Left ventricle myocardium superior (tissue), 1 donor: ENCODE results near the gene SLC5A4. TPM values are rescaled to one million over a fixed set of nuclear protein-coding genes. Genes with fewer than 3 reads are reported as not detected.
"Not testable (repeated sequence)": the region's sequence is repeated elsewhere in the genome, so short reads cannot be mapped to it uniquely, and the experiment has no call there.

Source experiments
- ATAC-seq: fragments of 200-7000 bp; cut with Tn5 transposase; one replicate; pipeline ENCODE4 v1.9.1; 2020; ENCODE audit warnings: mild to moderate bottlenecking, moderate library complexity
- DNase-seq: peaks from one replicate; pipeline ENCODE4 v3.0.0-alpha.2; 2020
- intact Hi-C: fragments of 100-400 bp; cut with micrococcal nuclease; formaldehyde crosslinking; loops from one replicate; pipeline ENCODE4 v1.11.0; 2022
- total RNA-seq: library from RNA; stranded (reverse); fragmentation: NEBNext Ultra II Directional; extraction: Animal tissue kit (Norgen Biotek cat#: 25700); gene quantifications from one replicate; pipeline ENCODE4 v1.2.1, GENCODE V29; 2021
- donor health status: DM: no; HTN: yes; CAD: no; lungs with severe emphysema.

Gene SLC5A4
- total RNA-seq, 1 donor from 2014 or later = not detected

DNA sequence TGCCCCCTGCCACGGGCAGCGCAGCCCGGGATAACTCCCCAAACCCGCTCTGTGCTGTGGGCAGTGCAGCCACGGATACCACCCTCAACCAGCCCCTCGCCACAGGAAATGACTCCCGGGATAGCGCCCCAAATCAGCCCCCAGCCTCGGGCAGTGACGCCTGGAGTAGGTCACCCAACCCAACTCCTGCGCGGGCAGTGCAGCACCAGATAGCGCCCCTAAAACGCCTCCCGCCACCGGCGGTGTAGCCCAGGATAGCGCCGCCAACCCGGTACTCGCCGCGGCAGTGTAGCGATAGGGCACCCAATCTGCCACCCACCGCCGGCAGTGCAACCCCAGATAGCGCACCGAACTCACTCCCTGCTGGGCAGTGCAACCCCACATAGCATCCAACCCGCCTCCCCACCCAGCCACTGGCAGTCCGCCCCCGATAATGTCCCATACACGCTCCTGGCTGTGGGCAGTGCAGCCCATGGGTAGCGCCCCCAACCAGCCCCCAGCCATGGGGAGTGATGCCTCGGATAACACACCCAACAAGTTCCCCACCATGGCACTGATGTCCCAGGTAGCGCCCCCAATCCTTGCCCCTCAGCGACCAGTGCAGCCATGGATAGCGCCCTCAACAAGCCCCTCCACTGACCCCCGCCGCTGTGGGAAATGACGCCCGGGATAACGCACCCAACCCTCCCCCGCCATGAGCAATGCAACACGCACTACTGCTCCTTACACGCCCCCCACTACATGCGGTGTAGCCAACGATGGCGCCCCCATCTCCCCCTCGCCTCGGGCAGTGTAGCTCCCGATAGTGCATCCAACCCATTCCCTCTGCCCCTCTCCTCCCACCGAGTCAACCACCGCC is 51.7 kb downstream of the SLC5A4 start:
- intact Hi-C loops = no loop called here
- DNase-seq (no peak), ATAC-seq (peak; percentile 35)

DNA sequence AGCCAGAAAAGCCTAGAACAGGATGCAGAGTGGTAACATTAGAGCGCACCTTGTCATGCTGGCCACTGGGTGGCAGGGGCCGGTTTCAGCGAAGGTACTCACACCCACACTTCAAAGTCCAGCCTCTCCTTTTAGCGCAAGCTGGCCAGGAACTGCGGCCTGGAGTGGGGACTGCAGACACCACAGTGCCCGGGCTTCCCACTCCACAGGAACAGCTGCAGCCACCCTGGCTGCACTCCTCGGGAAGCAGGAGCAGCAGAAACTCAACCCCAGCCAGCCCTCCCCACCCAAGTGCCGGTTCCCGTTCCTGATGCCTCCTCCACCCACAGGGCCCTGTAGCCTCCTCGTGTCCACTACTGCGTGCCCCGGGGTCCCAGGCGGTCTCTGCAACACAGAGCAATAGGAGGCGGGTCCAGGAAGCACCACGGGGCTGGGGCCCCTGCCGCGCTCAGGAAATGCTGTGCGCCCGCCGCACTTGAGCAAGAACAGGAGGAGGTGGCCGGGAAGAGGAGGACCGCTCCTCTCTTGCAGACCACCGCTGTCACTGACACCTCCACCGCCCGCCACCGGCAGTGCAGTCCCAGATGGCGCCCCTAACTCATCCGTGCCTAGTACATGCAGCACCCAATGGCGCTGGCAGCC is 52.5 kb downstream of the SLC5A4 start:
- DNase-seq (peak; percentile 46), ATAC-seq (peak; percentile 76)
- intact Hi-C loops = no loop called here

DNA sequence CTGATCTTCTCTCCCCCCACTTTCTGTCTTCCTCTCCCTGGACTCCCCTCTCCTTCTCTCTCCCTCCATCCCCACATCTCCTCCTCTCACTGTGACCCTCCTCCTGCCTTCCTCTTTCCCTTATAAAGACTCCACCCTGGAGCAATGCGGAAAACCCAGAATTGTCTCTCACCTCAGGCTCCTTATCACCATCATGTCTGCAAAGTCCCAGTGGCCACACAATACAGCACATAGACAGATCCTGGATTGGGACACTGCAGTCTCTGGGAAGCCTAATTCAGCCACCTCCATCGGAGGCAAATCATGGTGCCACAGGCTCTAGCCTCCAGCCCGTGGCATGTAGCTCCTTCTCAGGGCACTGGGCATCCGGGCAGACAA is 53.0 kb downstream of the SLC5A4 start:
- no peak for DNase-seq
- ATAC-seq = no peak
- intact Hi-C loops = no loop called here

DNA sequence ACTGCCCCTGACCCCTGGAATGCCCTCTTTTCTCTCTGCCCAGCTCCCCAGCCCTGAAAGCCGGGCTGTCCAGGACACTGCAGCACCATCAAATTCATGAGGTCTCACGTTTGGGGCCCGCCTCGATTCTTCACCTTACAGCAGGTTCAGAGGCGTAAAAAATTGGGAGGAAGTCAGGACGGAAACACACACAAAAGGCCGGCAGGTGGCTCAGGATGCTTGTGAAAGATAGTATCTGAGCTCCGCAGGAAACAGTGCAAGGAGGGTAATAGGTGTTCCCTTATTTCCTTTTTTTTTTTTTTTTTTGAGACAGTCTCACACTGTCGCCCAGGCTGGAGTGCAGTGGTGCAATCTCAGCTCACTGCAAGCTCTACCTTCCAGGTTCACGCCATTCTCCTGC is 54.4 kb downstream of the SLC5A4 start:
- DNase-seq = no peak
- no peak for ATAC-seq
- intact Hi-C loops = no loop called here

DNA sequence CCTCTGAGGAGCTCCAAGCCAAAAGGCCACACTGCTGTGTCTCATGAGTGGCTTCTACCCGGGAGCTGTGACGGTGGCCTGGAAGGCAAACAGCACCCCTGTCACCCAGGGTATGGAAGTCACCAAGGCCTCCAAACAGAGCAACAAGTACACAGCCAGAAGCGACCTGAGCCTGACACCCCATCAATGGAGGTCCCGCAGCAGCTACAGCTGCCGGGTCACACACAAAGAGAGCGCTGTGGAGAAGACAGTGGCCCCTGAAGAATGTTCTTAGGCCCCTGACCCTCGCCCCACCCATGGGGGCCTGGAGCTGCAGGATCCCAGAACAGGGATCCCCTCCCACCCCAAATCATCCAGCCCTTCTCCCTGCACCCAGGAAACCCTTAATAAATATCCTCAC is 55.2 kb downstream of the SLC5A4 start:
- intact Hi-C loops = no loop called here
- no peak for ATAC-seq
- no peak for DNase-seq

DNA sequence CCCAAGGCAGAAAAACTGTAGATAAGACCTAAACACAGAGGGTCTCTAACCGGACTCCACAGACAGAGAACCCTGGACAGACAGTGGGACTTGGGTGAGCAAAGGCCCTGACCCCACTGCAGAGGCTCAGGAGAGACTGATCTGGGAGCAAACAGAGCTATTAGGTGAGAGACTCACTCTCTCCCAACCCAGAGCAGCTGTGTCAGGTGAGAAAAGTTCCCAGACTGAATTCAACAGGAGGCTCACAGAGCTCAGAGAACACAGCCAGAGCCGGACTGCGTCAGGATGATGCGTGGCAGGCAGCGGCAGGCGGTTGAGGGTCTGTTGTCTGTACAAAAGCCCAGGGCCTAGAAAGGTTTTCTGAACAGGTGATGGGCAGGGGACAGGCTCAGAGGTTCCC is 55.8 kb downstream of the SLC5A4 start:
- ATAC-seq (no peak), DNase-seq (no peak)
- intact Hi-C loops = no loop called here

DNA sequence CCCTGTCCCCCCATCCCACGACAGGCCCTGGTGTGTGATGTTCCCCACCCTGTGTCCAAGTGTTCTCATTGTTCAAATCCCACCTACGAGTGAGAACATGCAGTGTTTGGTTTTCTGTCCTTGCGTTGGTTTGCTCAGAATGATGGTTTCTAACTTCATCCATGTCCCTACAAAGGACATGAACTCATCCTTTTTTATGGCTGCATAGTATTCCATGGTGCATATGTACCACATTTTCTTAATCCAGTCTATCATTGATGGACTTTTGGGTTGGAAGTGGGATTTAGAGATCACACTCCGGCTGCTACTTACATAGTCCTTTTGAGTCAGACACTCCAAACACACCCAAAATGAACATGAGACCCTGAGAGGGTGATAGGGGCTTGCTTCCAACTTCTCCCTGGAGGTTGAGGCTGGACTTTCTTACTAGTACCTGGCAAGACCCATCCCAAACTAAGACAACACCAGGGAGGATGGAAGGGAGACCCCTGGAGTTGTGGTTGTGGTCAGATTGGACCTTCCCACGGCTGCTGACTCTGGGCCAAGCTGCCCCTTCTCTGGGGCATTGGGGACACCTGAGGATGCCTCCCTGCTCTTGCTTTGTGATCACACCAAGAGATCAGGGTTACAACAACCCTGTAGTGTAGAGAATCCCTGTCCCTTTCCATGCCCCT is 57.5 kb downstream of the SLC5A4 start:
- intact Hi-C loops, DNase-seq, ATAC-seq: not testable (repeated sequence)

DNA sequence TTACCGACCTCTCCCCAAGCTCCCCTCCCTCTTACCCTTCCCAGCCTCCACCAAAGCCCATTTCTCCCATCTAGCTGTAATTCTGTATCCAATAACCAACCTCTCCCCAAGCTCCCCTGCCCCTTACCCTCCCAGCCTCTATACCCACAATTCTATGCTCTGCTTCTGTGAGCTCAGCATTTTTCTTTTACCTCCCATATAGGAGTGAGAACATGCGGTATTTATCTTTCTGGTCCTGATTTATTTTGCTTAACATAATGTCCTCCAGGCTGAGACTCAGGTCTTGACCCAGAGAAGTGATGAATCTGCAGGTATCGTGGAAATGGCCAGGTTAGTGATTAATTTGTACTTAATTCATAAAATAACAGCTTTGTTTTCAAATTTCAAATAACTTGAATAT is 59.2 kb downstream of the SLC5A4 start:
- ATAC-seq, DNase-seq, intact Hi-C loops: not testable (repeated sequence)

DNA sequence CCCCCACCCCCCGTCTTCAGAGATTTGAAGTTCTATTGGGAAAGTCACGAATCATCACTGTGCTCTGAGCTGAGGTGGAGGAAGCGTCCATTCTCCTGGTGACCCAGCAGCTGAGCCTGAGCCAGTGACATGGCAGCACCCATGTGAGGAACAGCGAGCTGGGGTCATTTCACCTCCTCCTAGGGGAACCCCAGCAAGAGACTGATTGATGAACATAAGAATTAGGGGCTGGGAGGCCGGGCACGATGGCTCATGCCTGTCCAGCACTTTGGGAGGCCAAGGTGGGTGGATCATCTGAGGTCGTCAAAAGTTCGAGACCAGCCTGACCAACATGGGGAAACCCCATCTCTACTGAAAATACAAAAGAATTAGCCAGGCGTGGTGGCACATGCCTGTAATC is 61.8 kb downstream of the SLC5A4 start:
- ATAC-seq, DNase-seq, intact Hi-C loops: not testable (repeated sequence)

DNA sequence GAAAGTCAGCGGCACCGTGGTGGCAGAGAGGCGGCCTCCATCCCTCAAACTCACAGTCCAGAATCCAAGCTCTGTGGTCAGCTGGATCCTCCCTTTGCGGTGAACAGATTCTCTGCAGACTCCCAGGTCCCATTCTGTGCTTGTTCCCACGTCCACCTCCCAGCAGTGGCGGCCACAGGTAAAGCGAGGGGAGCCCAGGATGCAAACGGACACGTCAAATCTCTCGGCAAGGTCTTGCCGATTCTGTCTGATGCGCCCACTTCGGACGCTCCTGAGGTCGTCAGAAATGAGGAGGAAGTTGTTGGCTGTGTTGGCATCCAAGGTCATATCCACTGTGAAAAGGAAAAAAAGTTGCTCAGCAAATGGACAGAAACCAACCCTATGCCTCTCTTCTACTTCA is 64.1 kb downstream of the SLC5A4 start:
- intact Hi-C loops, DNase-seq, ATAC-seq: not testable (repeated sequence)

DNA sequence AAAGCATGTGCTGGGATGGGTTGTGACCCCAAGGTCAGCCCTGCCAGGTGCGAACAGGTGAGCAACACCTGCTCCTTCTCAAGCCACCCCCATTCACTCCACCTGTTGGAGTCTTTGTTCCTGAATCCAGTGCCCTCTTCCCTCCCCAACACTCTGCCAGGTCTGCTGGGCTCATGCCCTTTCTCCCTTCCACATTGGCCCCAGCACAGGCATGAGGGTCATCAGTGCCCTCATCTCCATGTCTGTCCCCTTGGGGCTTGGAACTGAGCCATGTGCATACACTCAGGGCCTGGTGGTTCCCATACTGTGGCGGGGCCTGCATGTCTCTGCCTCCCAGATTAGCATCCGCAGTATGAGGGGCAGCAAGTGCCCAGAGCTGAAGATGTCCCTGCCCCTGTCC is 69.3 kb downstream of the SLC5A4 start:
- ATAC-seq (no peak), DNase-seq (no peak)
- intact Hi-C loops = no loop called here

DNA sequence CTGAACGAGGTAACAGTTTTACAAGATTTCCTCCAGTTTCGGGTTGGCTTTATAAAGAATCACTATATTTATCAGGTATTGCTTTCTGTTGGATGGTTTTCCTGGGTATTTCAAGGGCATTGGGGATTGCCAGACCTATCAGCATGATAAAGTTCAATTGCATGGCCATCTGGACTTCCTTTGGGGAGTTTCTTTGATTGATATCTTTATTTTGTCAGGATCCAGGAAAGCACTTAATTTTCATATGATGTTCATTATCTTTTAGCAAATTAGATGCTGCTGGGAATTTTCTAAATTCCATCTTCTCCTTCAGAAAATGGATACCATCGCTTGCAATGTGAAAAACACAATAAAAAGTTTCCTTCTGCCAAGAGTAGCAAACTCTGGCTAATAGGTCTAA is 71.5 kb downstream of the SLC5A4 start:
- intact Hi-C loops = no loop called here
- DNase-seq (no peak), ATAC-seq (no peak)

DNA sequence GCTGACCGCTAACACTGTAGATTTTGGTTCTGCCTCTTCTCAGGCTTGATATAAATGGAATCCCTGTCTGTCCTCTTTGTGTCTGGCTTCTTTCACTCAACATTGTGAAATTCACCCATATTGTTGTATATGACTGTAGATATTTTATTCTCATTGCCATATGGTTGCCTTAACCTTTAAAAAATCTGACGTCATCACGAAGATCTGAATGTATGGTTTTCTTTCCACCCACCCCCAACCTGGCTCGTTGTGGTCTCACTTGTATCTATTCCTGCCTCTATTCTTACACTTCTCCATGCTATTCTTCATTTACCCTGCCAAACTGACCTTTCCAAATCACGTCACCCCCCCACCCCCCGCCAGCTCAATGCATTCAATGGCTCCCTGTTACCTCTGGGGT is 74.1 kb downstream of the SLC5A4 start:
- ATAC-seq (no peak), DNase-seq (no peak)
- intact Hi-C loops = no loop called here

DNA sequence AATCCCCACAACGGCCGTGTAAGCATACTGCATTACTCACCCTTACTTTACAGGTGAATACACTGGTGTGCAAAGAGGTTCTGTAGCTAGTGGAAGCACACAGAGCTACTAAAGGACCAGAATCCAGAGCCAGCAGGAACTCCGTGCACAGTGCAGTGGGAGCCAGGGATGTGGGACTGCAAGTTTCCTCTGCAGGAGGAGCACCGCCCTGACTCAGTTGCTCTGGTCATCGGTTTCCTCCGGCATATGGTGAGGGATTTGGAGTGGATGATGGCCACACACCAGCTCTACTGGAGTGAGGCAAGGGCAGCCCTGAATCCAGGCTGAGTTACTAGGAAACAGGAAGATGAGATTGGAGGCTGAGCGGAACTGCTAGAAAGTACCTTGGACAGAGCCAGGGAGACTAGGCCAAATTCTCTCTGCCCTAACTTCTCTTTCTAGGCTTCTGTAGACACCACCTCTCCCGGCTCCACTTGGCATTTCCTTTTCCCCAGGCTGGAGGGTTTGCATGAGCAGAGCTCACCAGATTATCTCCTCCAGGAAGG is 77.9 kb downstream of the SLC5A4 start:
- no peak for DNase-seq
- no peak for ATAC-seq
- intact Hi-C loops = no loop called here

DNA sequence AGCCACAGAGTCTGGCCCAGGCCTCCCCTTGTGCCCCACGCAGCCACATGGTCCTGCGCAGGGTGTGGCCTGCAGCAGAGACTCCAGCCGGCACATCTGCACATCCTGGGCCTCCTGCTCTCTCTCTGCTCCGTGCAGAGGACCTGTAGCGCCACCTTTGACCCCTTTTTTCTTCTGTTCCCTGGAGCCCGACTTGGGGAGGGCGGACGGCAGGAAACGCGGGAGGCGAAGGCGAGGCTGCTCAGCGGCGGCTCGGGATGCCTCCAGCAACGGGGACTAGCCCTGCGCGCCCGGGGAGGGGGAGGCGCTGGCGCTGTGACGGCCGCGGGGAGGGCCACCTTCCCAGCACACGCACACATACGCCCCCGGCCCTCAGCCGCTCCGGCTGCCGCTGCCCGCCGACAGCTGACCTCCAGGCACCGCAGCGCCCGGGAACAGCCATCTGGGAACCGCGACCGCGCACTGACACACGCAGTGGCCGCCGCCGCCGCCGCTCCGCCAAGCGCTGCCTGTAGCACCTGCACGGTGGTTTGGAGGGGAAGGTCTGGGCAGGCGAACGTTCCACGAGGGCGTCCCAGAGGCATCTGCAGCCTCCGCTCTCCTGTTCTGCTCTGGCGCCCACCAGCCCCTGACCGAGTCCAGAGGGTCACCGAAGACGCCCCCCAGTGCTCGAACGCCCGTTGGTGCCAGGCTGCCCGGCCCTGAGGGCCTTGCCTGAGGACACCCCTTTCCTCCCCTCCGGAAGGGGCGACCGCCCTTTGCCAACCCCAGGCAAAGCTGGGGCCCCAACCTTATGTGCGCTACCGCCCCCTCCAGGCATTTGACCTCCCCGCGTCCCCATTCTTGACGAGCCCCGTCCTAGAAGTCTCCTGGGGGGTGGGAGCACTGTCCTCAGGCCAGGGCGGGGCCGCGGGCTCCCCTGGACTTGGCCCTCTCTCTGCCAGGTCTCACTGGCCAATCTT is 79.2 kb downstream of the SLC5A4 start:
- ATAC-seq = peak; percentile 37
- intact Hi-C loops = no loop called here

DNA sequence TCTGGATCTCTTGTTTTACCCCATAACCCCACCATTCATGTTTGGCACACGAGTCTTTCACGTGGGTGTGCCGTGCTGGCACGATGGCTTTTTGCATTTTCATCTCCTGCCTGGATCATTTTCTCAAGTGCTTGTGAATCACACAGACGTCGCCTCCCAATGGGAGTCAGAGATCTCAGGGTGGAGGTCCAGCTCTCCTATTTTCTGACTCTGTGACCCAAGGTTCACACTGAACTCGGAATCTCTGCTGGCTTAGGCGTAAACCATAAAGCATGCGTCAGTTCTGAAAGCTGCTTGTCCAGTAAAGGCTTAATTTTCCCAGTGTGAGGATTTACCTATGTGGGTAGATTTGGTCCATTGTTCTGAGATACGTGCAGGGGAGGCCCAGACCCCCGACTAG is 80.0 kb downstream of the SLC5A4 start:
- ATAC-seq (no peak), DNase-seq (no peak)
- intact Hi-C loops = no loop called here

More for the DNA sequence above, 79.2 kb downstream of the SLC5A4 start:
- DNase-seq = no peak
